ENCODE data around the gene CLK2.
A peak's percentile ranks its signal among the peaks of the same experiment; 100 is the strongest.
"Not testable (repeated sequence)": the region's sequence is repeated elsewhere in the genome, so short reads cannot be mapped to it uniquely, and the experiment has no call there.

Gene CLK2

GRCh38 chr1:155263067-155263466 lies 10.2 kb downstream of the CLK2 start:
- no peak for DNase-seq

- DNase-seq, result peak; percentile 63 to 93 (median 82)
Measured at GRCh38 chr1:155261852-155262673, 11.2 kb downstream of the CLK2 start, which contains the start of gene SCAMP3. TSS of gene SCAMP3 (minus strand) at chr1:155262360. CDS start at chr1:155262151, 209 bp downstream.

GRCh38 chr1:155261493-155261851 lies 11.8 kb downstream of the CLK2 start:
- DNase-seq, result peak in 1 of 5 experiments; percentile 70

GRCh38 chr1:155260276-155260675 lies 13.0 kb downstream of the CLK2 start:
- no peak for DNase-seq

GRCh38 chr1:155256058-155256852 lies 17.0 kb downstream of the CLK2 start:
- no peak for DNase-seq

GRCh38 chr1:155255243-155256007 lies 17.9 kb downstream of the CLK2 start, which contains the start of gene ENTREP3:
TSS of gene ENTREP3 (minus strand) at chr1:155255483. CDS start at chr1:155254877, 606 bp downstream.
- peak; percentile 50 to 83 (median 61) for DNase-seq

- no peak for DNase-seq
Measured at GRCh38 chr1:155254714-155255242, 18.5 kb downstream of the CLK2 start.

- DNase-seq, result no peak
Measured at GRCh38 chr1:155254228-155254713, 19.0 kb downstream of the CLK2 start.

GRCh38 chr1:155253797-155254196 lies 19.5 kb downstream of the CLK2 start:
- no peak for DNase-seq

GRCh38 chr1:155253208-155253607 lies 20.1 kb downstream of the CLK2 start:
- DNase-seq, result no peak

GRCh38 chr1:155251566-155251965 lies 21.7 kb downstream of the CLK2 start:
- DNase-seq, result no peak

GRCh38 chr1:155250633-155251449 lies 22.5 kb downstream of the CLK2 start:
- peak; percentile 88 to 98 (median 95) for DNase-seq

- DNase-seq, result peak in 1 of 5 experiments; percentile 43
Measured at GRCh38 chr1:155250246-155250632, 23.1 kb downstream of the CLK2 start.

- DNase-seq, result no peak
Measured at GRCh38 chr1:155247667-155248553, 25.4 kb downstream of the CLK2 start.

- DNase-seq, result not testable (repeated sequence)
Measured at GRCh38 chr1:155246796-155247195, 26.5 kb downstream of the CLK2 start.

- DNase-seq, result no peak
Measured at GRCh38 chr1:155245163-155245524, 28.2 kb downstream of the CLK2 start.

- DNase-seq, result peak; percentile 83 to 100 (median 92)
Measured at GRCh38 chr1:155244368-155245162, 28.7 kb downstream of the CLK2 start.

- no peak for DNase-seq
Measured at GRCh38 chr1:155242805-155243358, 30.4 kb downstream of the CLK2 start.

GRCh38 chr1:155241841-155242264 lies 31.5 kb downstream of the CLK2 start:
- no peak for DNase-seq
